HG03442 (cell line): ENCODE data around the gene ZFP62.
A peak's percentile ranks its signal among the peaks of the same experiment; 100 is the strongest.

Experiments
- ATAC-seq: cut with Tn5 transposase; IDR thresholded peaks from one replicate; pipeline ENCODE4 v1.9.1; 2021; ENCODE audit warnings: mild to moderate bottlenecking, moderate library complexity; ENCODE audit not compliant: unreplicated experiment

Gene ZFP62

DNA sequence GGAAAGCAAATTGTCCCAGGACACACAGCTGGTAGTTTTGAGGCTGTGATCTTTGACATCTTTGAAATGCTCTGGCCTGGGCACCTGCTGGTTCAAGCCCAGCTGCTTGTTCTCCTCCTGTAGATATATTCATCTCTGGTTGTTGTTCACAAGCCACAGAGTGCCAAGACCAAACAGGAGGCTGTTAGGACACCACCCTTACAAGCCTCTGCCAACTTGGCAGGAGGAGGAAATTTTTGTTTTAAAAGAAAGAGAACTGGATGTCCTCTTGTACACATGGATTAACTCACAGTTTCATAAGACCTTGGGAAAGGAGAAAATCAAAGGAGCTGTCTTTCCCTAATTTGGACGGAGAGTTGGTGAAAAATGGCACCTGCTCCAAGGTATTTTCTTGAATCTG lies 8.5 kb upstream of the ZFP62 start:
- ATAC-seq = no peak

DNA sequence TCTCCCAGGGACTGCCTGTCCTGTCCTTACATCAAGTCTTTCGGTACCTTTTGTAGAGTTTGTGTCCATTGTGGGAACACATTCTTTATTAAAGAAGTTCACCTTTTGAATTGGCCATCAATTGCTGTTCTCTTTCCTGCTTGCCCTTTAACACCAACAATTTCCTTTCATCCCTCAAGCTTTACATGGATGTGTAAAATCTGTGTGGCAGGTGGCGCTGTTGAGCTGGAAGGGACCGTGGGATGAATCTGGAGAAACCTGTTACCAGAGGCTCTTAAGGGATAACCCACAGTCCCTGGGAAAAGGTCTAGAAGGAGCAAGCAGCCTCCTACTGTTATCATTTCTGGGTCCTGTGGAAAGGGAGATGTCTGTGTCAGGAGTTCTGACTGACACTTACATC lies 7.9 kb upstream of the ZFP62 start:
- ATAC-seq = no peak

DNA sequence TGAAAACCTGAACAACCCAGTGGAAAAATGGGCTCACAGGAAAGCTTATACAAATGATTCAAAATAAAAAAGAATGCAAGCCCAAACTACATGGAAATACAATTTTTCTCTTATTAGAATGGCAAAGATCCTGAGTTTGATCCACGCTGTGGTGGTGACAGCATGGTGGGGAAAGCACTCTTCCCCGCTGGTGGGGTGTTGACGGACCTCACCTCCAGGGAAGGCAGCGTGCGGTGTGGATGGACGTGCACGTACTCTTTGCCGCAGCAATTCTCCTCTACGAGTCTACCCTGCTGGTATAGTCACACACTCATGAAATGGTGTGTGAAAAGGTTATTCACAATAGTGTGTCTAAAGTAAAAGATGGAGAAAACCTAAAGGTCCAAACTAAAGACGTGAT lies 5.9 kb upstream of the ZFP62 start:
- ATAC-seq = no peak

DNA sequence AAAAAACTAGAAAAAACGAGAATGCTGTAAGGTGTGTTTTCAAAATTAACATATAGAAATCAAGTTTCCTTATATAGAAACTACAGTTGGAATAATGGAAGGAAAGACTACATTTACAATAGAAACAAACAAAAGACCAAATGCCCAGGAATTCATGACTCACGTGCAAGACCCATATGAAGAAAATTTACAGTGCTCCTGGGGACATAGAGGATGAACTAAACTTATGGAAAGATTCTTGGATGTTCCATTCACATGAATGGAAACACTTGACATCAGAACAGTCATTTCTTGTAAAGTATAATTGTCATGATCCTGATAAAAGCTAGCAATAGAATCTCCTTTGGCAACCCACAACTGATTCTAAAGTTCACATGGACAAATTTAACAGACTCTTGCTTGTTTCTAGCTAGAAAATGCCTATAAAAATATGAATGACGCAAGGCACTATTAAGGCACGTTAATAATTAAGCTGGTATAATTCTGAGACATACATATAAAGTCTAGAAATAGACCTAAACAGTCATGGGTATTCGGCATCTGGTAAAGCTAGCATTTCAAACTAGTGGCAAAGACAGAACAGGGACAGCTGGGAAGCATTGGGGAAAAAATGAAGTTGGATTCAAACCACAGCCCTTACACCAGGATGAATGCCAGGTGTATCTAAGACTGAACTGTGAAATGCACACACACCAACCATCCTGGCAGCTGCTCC lies 5.1 kb upstream of the ZFP62 start:
- ATAC-seq = no peak

DNA sequence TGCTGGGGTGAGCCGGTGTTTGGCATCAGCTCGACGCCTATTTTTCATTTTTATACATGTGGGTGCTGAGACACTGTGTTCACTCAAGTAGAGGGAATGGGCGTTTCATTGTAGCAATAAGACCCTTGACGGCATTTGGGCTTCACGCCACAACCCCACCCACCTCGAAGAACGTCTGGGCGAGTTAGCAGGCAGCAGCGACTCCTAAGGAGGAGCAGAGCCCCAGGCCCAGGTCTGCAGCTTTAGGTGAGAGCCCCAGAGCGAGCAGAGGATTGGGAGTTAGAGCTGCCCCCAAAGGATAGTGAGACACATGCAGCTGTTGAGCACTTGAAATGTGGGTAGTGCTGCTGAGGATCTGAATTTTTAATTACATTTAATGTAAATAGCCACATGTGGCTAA lies 1.6 kb upstream of the ZFP62 start:
- ATAC-seq = no peak

DNA sequence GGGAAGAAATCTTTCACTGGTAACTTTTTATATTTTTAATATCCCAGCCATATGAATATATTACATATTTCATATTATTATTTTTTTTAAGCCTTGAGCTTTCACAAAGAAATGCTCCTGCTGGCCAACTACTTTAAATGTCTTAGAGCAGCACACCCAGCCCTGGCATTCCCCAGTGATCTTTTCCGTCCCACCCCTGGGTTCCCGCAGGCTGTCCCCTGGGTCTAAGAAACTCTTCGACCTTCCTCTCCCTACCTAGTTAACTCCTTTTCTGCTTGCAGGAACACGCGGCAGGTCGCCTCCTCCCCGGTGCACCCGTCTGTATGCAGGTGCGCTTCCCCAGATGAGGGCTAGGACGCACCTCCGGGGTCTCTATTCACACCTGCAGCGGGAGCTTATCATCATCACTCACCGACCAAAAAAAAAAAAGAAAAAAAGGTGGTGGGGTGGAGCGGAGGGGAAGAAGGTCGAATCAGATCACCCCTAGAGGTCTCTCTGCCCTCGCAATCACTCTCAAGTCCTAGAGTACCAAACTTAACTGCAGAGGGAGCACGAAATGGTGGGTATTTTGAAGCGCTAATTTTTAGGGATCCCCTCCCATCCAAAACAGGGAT lies 696 bp downstream of the ZFP62 start:
- peak; percentile 31 for ATAC-seq

DNA sequence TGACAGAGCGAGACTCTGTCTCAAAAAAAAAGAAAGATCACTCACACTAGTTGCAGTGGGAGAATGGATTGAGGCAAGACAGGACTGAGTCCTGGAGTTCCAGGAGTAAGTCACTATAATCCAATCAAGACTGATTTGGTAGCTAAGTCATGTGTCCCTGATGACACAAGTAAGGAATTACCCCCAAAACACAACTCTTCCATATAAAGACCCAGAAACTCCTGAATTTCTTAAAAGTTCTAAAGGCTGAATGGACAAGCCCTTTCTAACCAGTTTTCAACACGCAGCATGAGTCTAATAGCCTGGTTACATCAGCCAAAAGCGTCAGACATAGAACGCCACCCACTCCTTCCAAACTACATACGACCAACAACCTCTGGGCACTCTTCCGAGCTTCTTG lies 2.5 kb downstream of the ZFP62 start:
- ATAC-seq = no peak

DNA sequence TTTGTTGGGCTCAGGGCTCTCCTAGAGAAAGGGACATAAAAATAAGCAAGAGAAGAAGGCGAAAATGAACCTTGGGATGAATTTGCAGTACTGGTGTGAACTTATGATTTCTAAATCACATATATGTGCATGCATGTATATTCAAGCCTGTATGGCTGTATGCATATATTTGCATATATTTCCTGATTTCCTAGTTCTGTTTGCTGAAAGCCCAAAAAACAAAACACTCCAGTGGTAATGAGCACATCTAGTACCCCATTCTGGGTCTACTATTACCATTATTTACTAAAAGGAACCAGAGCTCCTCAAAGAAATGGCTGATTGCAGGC lies 7.3 kb downstream of the ZFP62 start:
- no peak for ATAC-seq

DNA sequence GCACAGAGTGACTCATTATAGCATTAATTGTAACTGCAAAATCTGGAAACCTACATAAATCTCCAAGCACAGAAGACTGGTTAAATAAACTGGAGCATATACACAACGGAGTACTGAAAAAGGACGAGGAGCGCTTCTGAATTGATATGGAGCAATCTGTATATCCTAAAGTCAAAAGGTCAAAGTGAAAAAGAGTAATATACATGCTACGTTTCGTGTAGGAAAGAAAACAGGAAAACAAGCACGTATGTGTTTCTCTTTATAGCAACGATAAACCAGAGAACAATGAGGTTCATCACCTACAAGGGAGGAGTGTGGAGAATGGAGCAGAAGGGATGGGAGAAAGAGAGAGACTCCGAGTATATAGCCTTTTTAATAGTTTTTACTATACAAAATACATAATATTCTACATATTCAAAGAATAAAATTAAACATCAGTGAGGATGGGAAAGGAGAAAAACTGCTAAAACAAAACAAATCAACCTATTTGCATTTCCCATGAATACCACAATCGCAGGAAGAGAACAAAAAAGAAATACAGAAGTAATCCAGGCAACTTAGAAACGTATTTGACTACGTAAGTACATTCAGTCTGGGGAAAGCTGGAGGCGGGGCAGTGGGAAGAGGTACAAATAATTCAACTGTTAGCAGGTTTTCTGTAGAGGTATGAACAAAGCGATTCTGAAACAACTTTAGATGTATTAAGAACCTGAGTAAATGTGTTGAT lies 7.8 kb downstream of the ZFP62 start:
- ATAC-seq = no peak

DNA sequence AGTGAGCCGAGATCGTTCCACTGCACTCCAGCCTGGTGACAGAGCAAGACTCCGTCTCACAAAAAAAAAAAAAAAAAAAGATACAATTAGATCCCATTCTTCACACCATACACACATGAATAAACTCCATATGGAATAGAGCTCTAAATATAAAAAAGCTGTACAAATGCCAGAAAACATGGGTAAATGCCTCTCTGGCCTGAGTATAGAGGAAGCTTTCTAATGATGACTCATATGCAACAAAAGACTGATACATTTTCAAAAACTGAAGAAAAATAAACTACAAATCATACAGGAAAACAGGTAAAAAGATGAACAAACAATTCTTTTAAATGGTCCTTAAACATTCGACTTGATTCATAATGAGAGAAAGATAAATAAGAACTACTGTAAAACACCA lies 8.6 kb downstream of the ZFP62 start:
- no peak for ATAC-seq

DNA sequence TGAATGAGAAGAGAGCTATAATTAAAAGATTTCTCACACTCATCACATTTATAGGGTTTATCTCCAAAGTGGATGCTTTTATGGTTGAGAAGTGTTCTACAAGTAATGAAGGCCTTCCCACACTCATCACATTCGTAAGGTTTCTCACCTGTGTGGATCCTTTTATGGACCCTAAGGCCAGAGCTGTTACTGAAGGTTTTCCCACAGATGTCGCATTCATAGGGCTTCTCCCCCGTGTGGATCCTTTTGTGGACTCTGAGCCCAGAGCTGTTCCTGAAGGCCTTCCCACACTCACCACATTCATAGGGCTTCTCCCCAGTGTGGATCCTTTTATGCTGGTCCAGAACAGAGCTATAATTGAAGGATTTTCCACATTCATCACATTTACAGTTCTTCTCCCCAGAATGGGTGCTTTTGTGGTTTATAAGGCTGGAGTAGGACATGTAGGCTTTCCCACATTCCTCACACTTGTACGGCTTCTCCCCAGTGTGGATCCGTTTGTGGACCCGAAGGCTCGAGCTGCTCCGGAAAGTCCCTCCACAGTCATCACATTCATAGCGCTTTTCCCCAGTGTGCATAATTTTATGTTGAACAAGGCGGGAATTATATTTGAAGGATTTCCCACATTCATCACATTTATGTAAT lies 10.5 kb downstream of the ZFP62 start:
- no peak for ATAC-seq

DNA sequence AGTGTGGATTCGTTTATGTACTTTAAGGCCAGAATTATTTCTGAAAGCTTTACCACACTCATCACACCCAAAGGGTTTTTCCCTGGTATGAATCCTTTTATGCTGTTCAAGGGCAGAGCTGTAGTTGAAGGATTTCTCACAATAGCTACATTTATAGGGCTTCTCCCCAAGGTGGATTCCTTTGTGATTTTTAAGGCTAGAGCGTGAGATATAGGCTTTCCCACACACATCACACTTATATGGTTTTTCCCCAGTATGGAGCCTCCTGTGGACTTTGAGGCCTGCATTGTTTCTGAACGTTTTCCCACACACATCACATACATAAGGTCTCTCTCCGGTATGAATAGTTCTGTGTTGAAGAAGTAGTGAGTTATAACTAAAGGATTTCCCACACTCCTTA lies 11.2 kb downstream of the ZFP62 start:
- no peak for ATAC-seq

DNA sequence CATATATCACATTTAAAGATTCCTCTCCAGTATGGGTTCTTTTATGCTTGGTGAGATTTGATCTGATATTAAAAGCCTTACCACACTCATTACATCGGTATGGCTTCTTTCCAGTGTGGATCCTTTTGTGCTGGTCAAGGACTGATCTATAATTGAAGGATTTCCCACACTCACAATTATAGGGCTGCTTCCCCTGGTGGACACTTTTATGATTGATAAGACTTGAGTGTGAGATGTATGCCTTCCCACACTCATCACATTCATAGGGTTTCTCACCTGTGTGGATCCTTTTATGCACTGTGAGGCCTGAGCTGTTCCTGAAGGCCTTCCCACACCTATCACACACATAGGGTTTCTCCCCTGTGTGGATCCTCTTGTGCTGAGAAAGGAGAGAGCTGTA lies 12.2 kb downstream of the ZFP62 start:
- no peak for ATAC-seq

DNA sequence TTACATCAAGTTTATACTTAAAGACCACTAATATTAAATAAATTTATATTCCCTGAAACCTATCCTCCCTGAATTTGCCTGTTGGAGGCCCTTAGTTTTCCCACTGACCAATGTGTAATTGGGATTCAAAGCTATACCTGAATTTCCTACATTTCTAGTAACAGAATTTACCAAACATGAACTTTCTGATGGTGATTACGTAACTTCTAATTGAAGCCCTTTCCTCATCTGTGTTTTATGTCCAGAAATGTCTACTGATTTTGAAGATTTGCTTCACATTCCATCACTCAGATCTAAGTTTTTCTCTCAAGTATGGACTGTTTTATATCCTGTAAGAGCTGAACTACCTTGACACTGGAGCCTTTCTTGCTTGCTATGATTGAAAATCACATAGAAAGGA lies 12.8 kb downstream of the ZFP62 start:
- no peak for ATAC-seq

DNA sequence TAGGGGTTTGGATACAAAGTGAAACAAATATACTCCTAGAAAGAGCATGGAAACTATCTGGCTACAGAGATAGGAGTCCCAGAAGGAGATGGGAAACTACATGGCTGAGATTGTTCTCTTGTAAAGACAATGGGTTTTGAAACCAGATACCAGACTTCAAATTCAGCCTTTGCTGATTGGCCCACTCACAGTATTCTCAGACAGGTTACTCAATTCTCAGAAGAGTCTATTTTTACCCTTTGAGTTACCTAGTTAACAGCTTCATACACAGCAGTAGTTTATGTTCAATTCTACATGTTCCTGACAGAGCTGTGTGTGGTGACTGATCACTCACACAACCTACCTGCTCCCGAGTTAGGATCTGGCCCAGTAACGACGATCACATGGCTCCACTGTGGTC lies 14.1 kb downstream of the ZFP62 start:
- ATAC-seq = no peak

DNA sequence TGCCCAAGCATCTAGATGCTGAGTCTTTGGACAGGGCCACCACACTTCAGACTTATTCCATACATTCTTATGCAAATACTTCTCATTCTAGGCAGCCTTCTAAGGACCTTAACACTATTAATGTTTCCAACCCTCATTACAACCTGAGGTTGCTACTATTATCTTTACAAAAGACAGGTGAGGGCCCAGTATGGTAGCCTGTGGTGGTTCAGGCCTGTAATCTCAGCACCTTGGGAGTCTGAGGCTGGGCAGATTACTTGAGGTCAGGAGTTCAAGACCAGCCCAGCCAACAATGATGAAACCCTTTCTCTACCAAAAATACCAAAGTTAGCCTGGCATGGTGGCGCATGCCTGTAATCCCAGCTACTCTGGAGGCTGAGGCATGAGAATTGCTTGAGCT lies 16.2 kb downstream of the ZFP62 start:
- ATAC-seq = no peak

DNA sequence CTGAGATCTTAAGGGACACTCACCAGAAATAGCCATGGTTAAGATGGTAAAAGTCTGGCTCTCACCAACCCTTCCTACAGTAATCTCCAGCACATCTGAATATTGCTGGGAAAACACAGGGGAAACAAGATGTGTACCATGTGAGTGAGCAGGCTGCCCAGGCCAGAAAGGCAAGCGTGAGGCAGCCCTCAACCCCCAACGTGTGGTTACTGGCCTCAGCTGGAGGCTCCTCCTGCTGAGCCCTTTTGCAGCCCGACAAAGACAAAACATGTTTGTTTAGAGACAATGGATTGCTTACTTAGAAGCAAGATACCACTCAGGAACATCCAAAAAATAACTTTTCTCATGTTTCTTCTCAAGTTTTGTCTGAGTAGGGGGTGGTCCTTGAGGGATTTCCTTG lies 16.6 kb downstream of the ZFP62 start:
- no peak for ATAC-seq

DNA sequence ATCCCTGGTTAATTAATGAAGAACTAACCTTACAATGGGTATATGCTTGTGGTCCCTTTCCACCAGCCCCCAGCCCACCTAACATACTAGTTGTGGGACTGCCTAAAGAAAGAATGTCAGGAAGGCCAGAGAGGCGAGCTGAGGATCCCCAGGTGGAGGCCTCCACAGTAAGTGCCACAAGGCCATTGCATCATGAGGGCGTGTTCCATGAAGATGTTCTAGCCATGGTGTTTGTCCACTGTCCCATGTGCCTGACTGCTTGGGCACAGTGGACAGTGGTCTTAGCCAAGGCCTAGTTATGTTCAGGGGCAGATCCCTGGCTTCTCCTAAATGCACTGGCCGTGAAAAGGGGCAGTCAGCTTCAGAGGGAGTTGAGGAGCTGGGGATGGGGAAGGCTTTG lies 21.1 kb downstream of the ZFP62 start:
- ATAC-seq = no peak

DNA sequence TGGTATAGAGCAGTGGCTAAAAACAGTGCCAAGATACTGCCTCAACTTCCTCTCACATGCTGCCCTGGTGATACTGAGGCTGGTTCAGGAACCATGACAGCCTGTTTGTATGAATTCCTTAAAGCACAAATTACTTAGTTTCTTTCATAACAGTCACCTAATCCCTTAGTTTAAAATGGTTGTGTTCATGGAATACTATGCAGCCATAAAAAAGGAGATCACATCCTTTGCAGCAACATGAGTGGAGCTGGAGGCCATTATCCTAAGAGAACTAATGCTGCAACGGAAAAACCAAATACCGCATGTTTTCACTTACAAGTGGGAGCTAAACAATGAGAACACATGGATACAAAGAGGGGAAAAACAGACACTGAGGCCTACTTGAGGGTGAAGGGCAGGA lies 21.8 kb downstream of the ZFP62 start:
- ATAC-seq = no peak

DNA sequence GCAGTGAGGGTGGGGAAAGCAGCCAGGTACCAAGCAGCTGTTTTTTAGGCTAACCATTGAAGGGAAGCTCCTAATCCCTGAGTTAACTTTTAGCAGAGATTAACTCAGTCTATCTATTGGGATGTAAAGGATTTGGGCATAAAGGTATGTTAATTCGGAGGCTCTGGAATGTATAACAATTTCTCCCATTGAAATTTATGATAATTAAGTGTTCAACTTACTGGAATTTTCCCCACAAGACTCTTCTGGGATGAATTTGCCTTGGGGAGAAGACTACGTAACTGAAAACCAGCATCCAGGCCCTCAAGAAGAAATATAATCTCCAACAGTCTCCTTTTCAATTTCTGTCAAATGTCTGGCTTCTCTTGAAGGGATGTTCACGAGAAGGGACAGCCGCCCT lies 23.6 kb downstream of the ZFP62 start:
- no peak for ATAC-seq

DNA sequence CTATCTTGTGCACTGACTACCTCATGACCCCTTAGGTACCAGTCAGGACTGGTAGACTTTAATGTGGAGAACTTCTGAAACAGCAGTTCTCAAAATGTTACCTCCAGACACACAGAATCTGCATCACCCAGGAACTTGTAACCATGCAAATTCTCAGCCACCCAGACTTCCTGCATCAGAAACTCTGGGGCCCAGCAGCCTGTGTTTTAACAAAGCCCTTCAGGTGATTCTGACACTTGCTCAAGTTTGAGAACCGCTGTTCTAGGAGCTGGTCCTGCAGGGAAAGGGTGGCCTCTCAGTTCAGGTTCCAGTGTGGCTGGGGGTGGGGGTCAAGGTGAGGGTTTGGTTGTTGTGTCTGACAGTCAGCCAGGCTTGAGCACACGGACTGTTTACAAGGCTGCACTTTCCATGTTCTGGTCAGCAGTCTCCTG lies 28.4 kb downstream of the ZFP62 start:
- peak; percentile 46 for ATAC-seq
